Sigmoid colon (tissue), 4 donors: ENCODE measurements around the gene DROSHA.

Source experiments
- EP300 ChIP-seq, 4 donors: sonication (generic); formaldehyde crosslinking; IDR thresholded peaks; one replicate each; pipeline ENCODE4 v1.6.1; 2017; ENCODE audit warnings: antibody characterized with exemption in 4 of 4
- POLR2A ChIP-seq, 2 donors: fragments of 450-650 bp; IDR thresholded peaks; one replicate each; pipeline ENCODE4 v1.6.1; 2016; ENCODE audit warnings: antibody characterized with exemption in 2 of 2, mild to moderate bottlenecking in 2 of 2, moderate library complexity in 2 of 2
- POLR2AphosphoS5 ChIP-seq, 4 donors: sonication (generic); formaldehyde crosslinking; IDR thresholded peaks; one replicate each; pipeline ENCODE4 v1.6.1; 2017; ENCODE audit warnings: antibody characterized with exemption in 4 of 4
- TF ChIP-seq, protein P1 (sequence below), 4 experiments: fragments of 450-650 bp in 3 of 4; fragments of 200-600 bp in 1 of 4; IDR thresholded peaks; one replicate each; pipeline ENCODE4 v1.5.1; 2016 to 2019; ENCODE audit warnings: antibody characterized with exemption in 4 of 4, mild to moderate bottlenecking in 3 of 4, moderate library complexity in 2 of 4

DNA sequence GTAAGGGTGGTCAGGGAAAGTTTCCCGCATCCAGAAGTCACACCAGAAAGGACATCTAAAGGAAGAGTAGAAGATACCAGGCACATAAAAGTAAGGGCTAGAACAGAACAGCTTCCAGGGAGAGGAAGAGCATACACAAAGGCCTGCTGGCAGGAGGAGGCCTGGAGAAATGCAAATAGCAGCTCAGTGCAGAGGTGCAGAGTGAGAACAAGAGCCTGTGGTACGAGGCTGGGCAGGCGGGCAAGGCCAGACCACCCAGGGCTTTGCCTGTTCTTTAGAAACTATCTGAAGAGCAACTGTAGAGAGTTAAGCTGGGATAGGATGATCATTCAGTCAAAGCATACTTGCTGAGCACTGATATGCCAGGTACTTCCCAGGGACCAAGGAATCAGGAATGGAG lies 115.3 kb downstream of the DROSHA start:
- no peak for TF ChIP-seq EP300 (IDR thresholded peaks at IDR 0.05)
- TF ChIP-seq, protein P1, sequence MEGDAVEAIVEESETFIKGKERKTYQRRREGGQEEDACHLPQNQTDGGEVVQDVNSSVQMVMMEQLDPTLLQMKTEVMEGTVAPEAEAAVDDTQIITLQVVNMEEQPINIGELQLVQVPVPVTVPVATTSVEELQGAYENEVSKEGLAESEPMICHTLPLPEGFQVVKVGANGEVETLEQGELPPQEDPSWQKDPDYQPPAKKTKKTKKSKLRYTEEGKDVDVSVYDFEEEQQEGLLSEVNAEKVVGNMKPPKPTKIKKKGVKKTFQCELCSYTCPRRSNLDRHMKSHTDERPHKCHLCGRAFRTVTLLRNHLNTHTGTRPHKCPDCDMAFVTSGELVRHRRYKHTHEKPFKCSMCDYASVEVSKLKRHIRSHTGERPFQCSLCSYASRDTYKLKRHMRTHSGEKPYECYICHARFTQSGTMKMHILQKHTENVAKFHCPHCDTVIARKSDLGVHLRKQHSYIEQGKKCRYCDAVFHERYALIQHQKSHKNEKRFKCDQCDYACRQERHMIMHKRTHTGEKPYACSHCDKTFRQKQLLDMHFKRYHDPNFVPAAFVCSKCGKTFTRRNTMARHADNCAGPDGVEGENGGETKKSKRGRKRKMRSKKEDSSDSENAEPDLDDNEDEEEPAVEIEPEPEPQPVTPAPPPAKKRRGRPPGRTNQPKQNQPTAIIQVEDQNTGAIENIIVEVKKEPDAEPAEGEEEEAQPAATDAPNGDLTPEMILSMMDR (IDR thresholded peaks at IDR 0.05) = no peak
- no peak for TF ChIP-seq POLR2AphosphoS5 (IDR thresholded peaks at IDR 0.05)
- TF ChIP-seq POLR2A (IDR thresholded peaks at IDR 0.05) = no peak
